ENCODE measurements around the gene CLCN5.

- no peak for TF ChIP-seq SPI1 (IDR thresholded peaks at IDR 0.05; ENCODE audit: low read depth, low read length)
- no peak for TF ChIP-seq POLR2AphosphoS5 (IDR thresholded peaks at IDR 0.05; ENCODE audit: low read depth, low read length)
- TF ChIP-seq POLR2A (IDR thresholded peaks at IDR 0.05; ENCODE audit: low read depth, low read length) = no peak
- TF ChIP-seq PAX5 (IDR thresholded peaks at IDR 0.05; ENCODE audit: insufficient read depth, low read length, severe bottlenecking) = no peak
Measured at GRCh38 chrX:50098241-50098640, 175.8 kb downstream of the CLCN5 start.
